Panc1 (cell line): ENCODE data around the gene TTC28.

Experiments used
- POLR2AphosphoS5 ChIP-seq: IDR thresholded peaks from 2 replicates; pipeline ENCODE4 v1.6.1; 2012; ENCODE audit warnings: mild to moderate bottlenecking, low read depth, low read length, moderate library complexity
- TF ChIP-seq, protein P1 (sequence below): fragments of 450-650 bp; IDR thresholded peaks from 2 replicates; pipeline ENCODE4 v1.5.1; 2017; ENCODE audit warnings: mild to moderate bottlenecking

DNA sequence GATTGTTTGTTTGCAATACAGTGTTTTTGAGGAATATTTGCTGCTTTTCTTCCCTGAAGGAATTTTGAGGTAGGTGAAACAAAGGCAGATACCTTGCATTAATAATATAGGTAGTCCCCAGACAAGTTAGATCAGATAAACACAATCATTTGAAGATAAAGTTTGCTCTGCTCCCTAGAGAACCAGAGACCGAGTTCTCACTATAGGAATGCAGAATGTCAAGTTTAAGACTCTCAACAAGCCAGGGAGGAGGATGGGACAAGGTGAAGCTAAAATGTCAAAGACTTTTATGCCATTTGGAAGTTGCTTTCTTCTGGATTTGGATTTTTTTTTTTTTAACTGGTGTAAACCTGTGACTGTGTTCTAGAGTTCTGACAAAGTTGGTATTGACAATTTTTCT, 364.7 kb downstream of the TTC28 start:
- TF ChIP-seq, protein P1, sequence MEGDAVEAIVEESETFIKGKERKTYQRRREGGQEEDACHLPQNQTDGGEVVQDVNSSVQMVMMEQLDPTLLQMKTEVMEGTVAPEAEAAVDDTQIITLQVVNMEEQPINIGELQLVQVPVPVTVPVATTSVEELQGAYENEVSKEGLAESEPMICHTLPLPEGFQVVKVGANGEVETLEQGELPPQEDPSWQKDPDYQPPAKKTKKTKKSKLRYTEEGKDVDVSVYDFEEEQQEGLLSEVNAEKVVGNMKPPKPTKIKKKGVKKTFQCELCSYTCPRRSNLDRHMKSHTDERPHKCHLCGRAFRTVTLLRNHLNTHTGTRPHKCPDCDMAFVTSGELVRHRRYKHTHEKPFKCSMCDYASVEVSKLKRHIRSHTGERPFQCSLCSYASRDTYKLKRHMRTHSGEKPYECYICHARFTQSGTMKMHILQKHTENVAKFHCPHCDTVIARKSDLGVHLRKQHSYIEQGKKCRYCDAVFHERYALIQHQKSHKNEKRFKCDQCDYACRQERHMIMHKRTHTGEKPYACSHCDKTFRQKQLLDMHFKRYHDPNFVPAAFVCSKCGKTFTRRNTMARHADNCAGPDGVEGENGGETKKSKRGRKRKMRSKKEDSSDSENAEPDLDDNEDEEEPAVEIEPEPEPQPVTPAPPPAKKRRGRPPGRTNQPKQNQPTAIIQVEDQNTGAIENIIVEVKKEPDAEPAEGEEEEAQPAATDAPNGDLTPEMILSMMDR: no peak
- TF ChIP-seq POLR2AphosphoS5: no peak
